ENCODE data around the gene ANKDD1B. TPM values are rescaled to one million over a fixed set of nuclear protein-coding genes. Genes with fewer than 3 reads are reported as not detected.
"Not testable (repeated sequence)": the region's sequence is repeated elsewhere in the genome, so short reads cannot be mapped to it uniquely, and the experiment has no call there.

ANKDD1B gene
- total RNA-seq, 2 experiments from 2014 or later, result not detected

GRCh38 chr5:75686480-75686879 is 75.2 kb downstream of the ANKDD1B start:
- no peak overlapping the region for H3K27ac Mint-ChIP-seq
- POLR2A ChIA-PET, result no interaction called here
- H3K4me1 Mint-ChIP-seq (ENCODE audit: low read depth), result peaks cover 2% of the 10 kb centered on the region
- no peak overlapping the region for H3K4me3 Mint-ChIP-seq
- no peaks in the 10 kb centered on the region for H3K27me3 Mint-ChIP-seq
- intact Hi-C loops (cut with micrococcal nuclease), result no loop called here
- CTCF ChIA-PET, result no interaction called here
- DNase-seq, result no peak
- no peaks in the 10 kb centered on the region for H3K9me3 Mint-ChIP-seq
- H3K36me3 Mint-ChIP-seq, result peaks cover 13% of the 10 kb centered on the region

- DNase-seq, result no peak
- intact Hi-C loops (cut with micrococcal nuclease), result no loop called here
- no peaks in the 10 kb centered on the region for H3K27me3 Mint-ChIP-seq
- H3K4me1 Mint-ChIP-seq (ENCODE audit: low read depth), result peaks cover 2% of the 10 kb centered on the region
- H3K27ac Mint-ChIP-seq, result no peak overlapping the region
- ChIA-PET POLR2A (no interaction called here), CTCF (interaction anchor here (2.3 kb wide), 1 partner anchor 9 kb away, joined by 8 read pairs; no protein-coding TSS in a partner anchor)
- H3K4me3 Mint-ChIP-seq, result no peak overlapping the region
- peaks cover 25% of the 10 kb centered on the region for H3K36me3 Mint-ChIP-seq
- no peaks in the 10 kb centered on the region for H3K9me3 Mint-ChIP-seq
Observed at GRCh38 chr5:75690669-75691068, 79.4 kb downstream of the ANKDD1B start.

DNA sequence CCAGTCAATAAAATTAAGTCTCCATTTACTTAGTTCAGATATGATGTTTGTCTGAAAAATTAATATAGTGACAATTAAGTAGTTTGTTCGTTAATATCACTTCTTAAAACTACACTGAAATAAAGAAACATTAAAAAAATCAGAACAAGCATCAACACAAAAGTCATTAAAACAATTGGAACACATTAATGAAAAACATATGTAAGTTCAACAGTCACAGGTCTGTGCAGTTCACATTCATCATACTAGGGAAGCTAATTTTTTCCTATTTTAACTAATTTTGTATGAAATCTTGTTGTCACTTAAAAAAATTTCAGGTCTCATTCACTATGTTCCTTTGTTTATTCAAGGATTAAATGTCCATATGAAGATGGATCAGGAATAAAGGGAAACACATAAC is 83.5 kb downstream of the ANKDD1B start:
- POLR2A ChIA-PET, result no interaction called here
- intact Hi-C loops (cut with micrococcal nuclease), result no loop called here
- H3K9me3 Mint-ChIP-seq, result no peaks in the 10 kb centered on the region
- no peak overlapping the region for H3K27ac Mint-ChIP-seq
- H3K36me3 Mint-ChIP-seq, result peaks cover 25% of the 10 kb centered on the region
- peaks cover 6% of the 10 kb centered on the region for H3K4me1 Mint-ChIP-seq (ENCODE audit: low read depth)
- H3K4me3 Mint-ChIP-seq, result no peak overlapping the region
- CTCF ChIA-PET, result interaction anchor here (0.6 kb wide), 1 partner anchor 679 kb away, joined by 3 read pairs; no protein-coding TSS in a partner anchor
- no peaks in the 10 kb centered on the region for H3K27me3 Mint-ChIP-seq
- DNase-seq, result no peak

- CTCF ChIA-PET; H3K4me1 Mint-ChIP-seq (ENCODE audit: low read depth); H3K27ac Mint-ChIP-seq; H3K4me3 Mint-ChIP-seq; DNase-seq; H3K27me3 Mint-ChIP-seq; H3K9me3 Mint-ChIP-seq; POLR2A ChIA-PET; intact Hi-C loops (cut with micrococcal nuclease): not testable (repeated sequence)
- H3K36me3 Mint-ChIP-seq, result peaks cover 28% of the 10 kb centered on the region
Observed at GRCh38 chr5:75695472-75696351, 84.5 kb downstream of the ANKDD1B start.

DNA sequence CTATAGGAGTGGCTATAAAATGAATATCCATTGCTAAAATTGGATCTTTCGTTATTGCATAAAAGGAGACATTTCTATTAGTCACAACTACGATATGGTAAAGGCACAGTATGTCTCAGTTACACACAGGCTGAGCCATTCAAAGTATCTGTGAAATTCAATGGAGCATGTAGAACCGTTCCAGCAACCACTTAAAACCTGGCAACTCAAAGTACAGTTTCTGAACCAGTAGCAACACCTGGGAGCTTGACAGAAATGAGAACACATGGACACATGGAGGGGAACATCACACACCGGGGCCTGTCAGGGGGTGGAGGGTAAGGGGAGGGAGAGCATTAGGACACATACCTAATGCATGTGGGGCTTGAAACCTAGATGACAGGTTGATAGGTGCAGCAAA is 90.6 kb downstream of the ANKDD1B start:
- peaks cover 12% of the 10 kb centered on the region for H3K4me1 Mint-ChIP-seq (ENCODE audit: low read depth)
- H3K4me3 Mint-ChIP-seq, result no peak overlapping the region
- intact Hi-C loops (cut with micrococcal nuclease), result no loop called here
- ChIA-PET CTCF (no interaction called here), POLR2A (no interaction called here)
- no peaks in the 10 kb centered on the region for H3K27me3 Mint-ChIP-seq
- H3K27ac Mint-ChIP-seq, result no peak overlapping the region
- no peaks in the 10 kb centered on the region for H3K9me3 Mint-ChIP-seq
- DNase-seq, result no peak
- peaks cover 39% of the 10 kb centered on the region for H3K36me3 Mint-ChIP-seq

- Mint-ChIP-seq H3K4me1 (ENCODE audit: low read depth) (peaks cover 17% of the 10 kb centered on the region), H3K4me3 (no peak overlapping the region), H3K36me3 (peaks cover 31% of the 10 kb centered on the region), H3K9me3 (no peaks in the 10 kb centered on the region), H3K27ac (no peak overlapping the region), H3K27me3 (no peaks in the 10 kb centered on the region)
- POLR2A ChIA-PET, result interaction anchor here (1.9 kb wide), 1 partner anchor 11 kb away, joined by 7 read pairs; the partner anchor contains the start of gene POC5
- intact Hi-C loops (cut with micrococcal nuclease), result no loop called here
- CTCF ChIA-PET, result no interaction called here
- DNase-seq, result no peak
Observed at GRCh38 chr5:75706016-75706415, 94.8 kb downstream of the ANKDD1B start.

DNA sequence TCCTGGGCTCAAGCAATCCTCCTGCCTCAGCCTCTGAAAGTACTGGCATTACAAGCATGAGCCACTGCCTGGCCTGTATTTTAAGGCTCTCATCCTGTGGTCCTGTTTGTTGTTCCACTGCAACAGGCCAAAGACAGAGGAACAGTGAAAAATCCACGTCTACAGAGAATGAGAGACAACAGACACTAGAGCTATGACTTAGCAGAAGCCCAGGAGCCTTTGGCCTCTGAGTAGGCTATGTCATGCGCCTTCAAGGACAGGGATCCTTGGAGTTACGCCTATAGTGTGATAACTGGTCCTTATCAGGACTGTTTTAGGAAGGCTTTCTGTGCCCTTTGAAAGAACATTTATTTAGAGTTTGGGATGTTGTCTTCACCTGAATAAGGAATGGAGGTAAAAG is 95.5 kb downstream of the ANKDD1B start:
- Mint-ChIP-seq H3K27ac (no peak overlapping the region), H3K4me1 (ENCODE audit: low read depth) (peaks cover 17% of the 10 kb centered on the region), H3K36me3 (peaks cover 28% of the 10 kb centered on the region), H3K9me3 (no peaks in the 10 kb centered on the region), H3K27me3 (no peaks in the 10 kb centered on the region), H3K4me3 (no peak overlapping the region)
- intact Hi-C loops (cut with micrococcal nuclease), result no loop called here
- ChIA-PET POLR2A (interaction anchor here (1.9 kb wide), 1 partner anchor 10 kb away, joined by 7 read pairs; the partner anchor contains the start of gene POC5), CTCF (no interaction called here)
- DNase-seq, result no peak

DNA sequence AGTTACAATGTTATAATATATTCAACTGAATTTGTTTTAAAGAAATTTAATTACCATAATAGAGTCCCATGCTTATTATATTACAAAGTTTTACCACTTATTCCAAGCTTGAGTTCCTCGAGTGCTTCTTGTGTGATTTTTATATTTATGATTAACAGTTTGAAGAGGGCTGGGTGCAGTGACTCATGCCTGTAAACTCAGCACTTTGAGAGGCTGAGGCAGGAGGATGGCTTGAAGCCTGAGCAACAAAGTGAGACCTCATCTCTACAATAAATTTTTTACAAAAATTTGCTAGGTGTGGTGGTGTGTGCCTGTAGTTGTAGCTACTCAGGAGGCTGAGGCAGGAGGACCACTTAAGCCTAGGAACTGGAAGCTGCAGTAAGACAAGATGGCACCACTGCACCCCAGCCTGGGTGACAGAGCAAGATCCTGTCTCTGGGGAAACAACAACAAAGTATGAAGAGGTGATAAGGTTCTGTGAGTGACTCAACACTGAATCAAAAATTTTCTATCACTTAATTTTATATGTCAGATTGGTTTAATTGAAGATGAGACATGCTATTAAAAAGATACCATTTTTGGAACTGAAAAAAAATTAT is 96.8 kb downstream of the ANKDD1B start:
- Mint-ChIP-seq H3K27me3 (no peaks in the 10 kb centered on the region), H3K4me3 (no peak overlapping the region), H3K27ac (peak overlapping the region; percentile 65), H3K36me3 (peaks cover 21% of the 10 kb centered on the region), H3K9me3 (no peaks in the 10 kb centered on the region), H3K4me1 (ENCODE audit: low read depth) (peaks cover 21% of the 10 kb centered on the region)
- DNase-seq, result no peak
- ChIA-PET CTCF (interaction anchor here (1.2 kb wide), 1 partner anchor 26 kb away, joined by 3 read pairs; no protein-coding TSS in a partner anchor), POLR2A (interaction anchor here (1.9 kb wide), 1 partner anchor 9 kb away, joined by 7 read pairs; the partner anchor contains the start of gene POC5)
- intact Hi-C loops (cut with micrococcal nuclease), result no loop called here

DNA sequence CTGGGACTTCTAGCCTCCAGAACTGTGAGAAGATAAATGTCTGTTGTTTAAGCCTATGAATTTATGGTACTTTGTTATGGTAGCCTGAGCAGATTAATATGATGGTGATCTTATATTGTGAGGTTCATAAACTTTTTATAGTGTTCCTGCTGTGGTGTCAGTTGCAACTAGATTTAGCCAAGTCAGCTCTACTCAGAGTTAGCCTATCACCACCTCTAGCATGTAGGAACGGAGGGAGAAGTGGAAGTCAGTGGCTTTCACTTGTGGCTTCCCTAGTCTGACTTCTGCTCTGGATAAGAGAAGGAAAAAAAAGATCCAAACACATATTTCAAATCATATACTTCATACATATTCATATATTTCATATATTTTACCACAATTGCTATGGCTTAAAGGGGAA is 99.4 kb downstream of the ANKDD1B start:
- intact Hi-C loops (cut with micrococcal nuclease), result loop anchor here (10.0 kb wide), 1 partner anchor 946 kb away; the partner anchor contains the start of genes GFM2 and NSA2
- ChIA-PET POLR2A (no interaction called here), CTCF (no interaction called here)
- Mint-ChIP-seq H3K4me1 (ENCODE audit: low read depth) (peaks cover 36% of the 10 kb centered on the region), H3K9me3 (no peaks in the 10 kb centered on the region), H3K36me3 (peaks cover 23% of the 10 kb centered on the region), H3K4me3 (no peak overlapping the region), H3K27ac (no peak overlapping the region), H3K27me3 (no peaks in the 10 kb centered on the region)
- no peak for DNase-seq

- POLR2A ChIA-PET, result no interaction called here
- CTCF ChIA-PET, result no interaction called here
- H3K36me3 Mint-ChIP-seq, result peaks cover 26% of the 10 kb centered on the region
Observed at GRCh38 chr5:75711151-75711550, 99.9 kb downstream of the ANKDD1B start.

DNA sequence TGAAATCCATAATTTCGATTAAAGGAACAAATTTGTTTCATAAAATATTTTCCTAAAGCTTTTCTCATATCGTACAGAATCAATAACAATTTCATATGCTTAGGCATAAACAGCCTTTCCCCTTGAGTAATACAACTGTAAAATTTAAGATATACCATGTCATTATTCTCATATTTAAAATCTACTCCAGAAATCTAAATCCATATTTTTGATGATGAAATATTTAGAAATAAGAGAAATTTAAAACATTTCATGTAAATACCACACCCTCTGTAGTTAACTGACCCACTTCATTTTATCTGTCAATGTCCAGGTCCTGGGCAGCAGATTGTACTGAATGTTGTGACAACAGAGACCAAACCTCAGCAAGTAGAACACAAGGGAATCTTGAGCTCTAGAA is 100.8 kb downstream of the ANKDD1B start:
- Mint-ChIP-seq H3K9me3 (no peaks in the 10 kb centered on the region), H3K27me3 (no peaks in the 10 kb centered on the region), H3K27ac (no peak overlapping the region), H3K4me1 (ENCODE audit: low read depth) (peaks cover 36% of the 10 kb centered on the region), H3K4me3 (no peak overlapping the region), H3K36me3 (peaks cover 29% of the 10 kb centered on the region)
- DNase-seq, result no peak
- POLR2A ChIA-PET, result no interaction called here
- intact Hi-C loops (cut with micrococcal nuclease), result loop anchor here (10.0 kb wide), 1 partner anchor 947 kb away; the partner anchor contains the start of genes GFM2 and NSA2
- CTCF ChIA-PET, result no interaction called here

More at GRCh38 chr5:75711151-75711550, 99.9 kb downstream of the ANKDD1B start:
- Mint-ChIP-seq H3K4me1 (ENCODE audit: low read depth) (peaks cover 35% of the 10 kb centered on the region), H3K4me3 (no peak overlapping the region), H3K9me3 (no peaks in the 10 kb centered on the region), H3K27me3 (no peaks in the 10 kb centered on the region), H3K27ac (no peak overlapping the region)
- intact Hi-C loops (cut with micrococcal nuclease), result loop anchor here (10.0 kb wide), 1 partner anchor 946 kb away; the partner anchor contains the start of genes GFM2 and NSA2
- no peak for DNase-seq

DNA sequence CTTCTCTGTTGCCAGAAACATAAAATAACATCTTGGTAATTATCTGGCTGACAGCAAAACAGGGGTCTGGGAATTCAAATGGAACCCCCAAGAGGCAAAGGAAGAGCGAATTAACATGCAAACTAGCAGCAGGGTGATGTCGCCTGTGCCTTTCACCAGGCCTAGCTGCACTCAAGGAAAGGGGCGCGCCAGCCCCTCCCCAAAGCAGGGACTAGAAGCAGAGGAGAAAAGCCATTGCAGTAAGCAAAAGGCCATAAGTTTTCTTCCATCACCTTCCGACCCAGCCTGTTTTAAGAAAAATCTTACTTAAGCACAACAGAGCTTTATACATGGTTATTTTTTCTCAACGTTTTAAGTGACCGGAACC is 105.4 kb downstream of the ANKDD1B start:
- no peaks in the 10 kb centered on the region for H3K9me3 Mint-ChIP-seq
- no peak for DNase-seq
- intact Hi-C loops (cut with micrococcal nuclease), result loop anchor here (1.0 to 10.0 kb wide), 8 partner anchors 47 to 952 kb away; partner anchors contain the start of genes CERT1, GFM2, NSA2 and POLK
- H3K27ac Mint-ChIP-seq, result peak overlapping the region; percentile 99
- no peaks in the 10 kb centered on the region for H3K27me3 Mint-ChIP-seq
- H3K4me1 Mint-ChIP-seq (ENCODE audit: low read depth), result peaks cover 32% of the 10 kb centered on the region
- ChIA-PET CTCF (interaction anchor here (0.6 to 1.7 kb wide), 8 partner anchors 34 to 761 kb away, joined by 3 to 7 read pairs (median 5); partner anchors contain the start of genes ANKRD31 and HMGCR), POLR2A (interaction anchor here (0.7 to 1.6 kb wide), 7 partner anchors 10 to 480 kb away, joined by 3 to 9 read pairs (median 5); partner anchors contain the start of genes ANKRD31 and HMGCR)
- H3K4me3 Mint-ChIP-seq, result peak overlapping the region; percentile 98
- H3K36me3 Mint-ChIP-seq, result peaks cover 24% of the 10 kb centered on the region
